Measurements from ENCODE around the gene AMOT.

DNA sequence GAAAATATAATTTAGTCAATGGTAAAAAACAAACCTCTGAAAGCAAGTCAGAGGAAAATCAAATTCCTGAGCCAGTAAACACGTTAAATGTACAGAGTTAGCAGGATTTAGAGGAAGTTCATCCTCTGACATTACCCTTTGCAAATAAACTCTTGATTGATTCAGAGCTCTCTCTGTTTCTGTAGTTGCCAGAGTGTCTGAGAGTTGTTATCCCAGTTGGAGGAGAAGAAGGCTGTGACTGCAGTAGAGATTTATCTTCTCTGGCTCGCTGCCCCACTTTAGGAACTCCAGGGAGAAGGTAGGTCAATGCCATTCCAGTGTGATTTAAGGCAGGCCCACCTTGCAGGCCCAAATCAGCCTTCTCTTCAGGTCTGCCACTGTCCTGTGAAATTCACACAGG, 6.2 kb upstream of the AMOT start:
- TF ChIP-seq, protein P1, sequence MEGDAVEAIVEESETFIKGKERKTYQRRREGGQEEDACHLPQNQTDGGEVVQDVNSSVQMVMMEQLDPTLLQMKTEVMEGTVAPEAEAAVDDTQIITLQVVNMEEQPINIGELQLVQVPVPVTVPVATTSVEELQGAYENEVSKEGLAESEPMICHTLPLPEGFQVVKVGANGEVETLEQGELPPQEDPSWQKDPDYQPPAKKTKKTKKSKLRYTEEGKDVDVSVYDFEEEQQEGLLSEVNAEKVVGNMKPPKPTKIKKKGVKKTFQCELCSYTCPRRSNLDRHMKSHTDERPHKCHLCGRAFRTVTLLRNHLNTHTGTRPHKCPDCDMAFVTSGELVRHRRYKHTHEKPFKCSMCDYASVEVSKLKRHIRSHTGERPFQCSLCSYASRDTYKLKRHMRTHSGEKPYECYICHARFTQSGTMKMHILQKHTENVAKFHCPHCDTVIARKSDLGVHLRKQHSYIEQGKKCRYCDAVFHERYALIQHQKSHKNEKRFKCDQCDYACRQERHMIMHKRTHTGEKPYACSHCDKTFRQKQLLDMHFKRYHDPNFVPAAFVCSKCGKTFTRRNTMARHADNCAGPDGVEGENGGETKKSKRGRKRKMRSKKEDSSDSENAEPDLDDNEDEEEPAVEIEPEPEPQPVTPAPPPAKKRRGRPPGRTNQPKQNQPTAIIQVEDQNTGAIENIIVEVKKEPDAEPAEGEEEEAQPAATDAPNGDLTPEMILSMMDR (IDR thresholded peaks at IDR 0.05) = no peak
- TF ChIP-seq POLR2A (IDR thresholded peaks at IDR 0.05) = no peak
